HTERT RPE-1 (cell line): Measurements from ENCODE around the gene FUOM.

Source experiments
- in situ Hi-C: fragments of 300-500 bp; cut with MboI; formaldehyde crosslinking; loops from 4 replicates; pipeline ENCODE4 v1.14.3; 2020; ENCODE audit warnings: low sequenced_read_pairs

Gene FUOM

DNA sequence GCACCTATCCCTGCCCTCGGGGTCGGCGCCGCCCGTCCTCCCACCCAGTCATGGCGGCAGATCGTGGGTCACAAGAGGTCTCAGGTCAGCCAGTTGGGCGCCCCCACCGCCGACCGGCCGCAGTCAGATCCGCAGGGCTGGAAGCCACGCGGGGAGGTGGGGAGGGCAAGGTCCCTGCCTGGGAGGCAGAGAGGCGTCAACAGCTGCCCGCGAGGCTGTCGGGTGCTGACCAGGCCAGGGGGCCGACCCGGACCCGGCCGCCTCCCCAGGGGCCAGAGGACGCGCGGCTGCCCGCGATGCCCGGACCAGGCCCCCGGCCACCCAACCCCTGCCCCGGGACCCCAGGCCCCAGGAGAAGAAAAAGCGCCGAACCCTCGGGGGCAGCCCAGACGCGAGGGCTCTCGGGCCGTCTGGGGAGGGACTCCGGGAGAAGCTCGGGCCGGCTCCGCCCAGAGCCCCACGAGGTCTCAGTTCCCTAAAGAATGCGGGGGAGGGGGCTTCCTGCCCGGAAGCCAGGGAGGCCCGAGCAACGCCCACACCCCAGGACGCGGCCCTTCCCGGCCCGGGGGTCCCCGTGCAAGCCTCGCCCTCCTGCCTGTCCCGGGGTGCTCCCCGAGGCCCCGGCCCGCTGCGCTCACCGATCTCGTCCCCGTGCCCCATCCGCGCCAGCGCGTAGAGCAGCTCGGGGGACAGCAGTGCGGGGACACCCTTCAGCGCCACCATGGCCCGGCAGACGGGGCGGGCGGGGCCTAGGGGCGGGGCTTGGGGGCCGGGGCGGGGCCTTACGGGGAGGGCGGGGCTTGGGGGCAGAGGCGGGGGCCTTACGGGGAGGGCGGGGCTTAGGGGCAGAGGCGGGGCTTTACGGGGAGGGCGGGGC, at the start of gene FUOM:
FUOM (minus strand) TSS at position 735 of the 877 bp plus-strand sequence; CDS start at position 723, 12 bp downstream.
- in situ Hi-C loops, result no loop called here

DNA sequence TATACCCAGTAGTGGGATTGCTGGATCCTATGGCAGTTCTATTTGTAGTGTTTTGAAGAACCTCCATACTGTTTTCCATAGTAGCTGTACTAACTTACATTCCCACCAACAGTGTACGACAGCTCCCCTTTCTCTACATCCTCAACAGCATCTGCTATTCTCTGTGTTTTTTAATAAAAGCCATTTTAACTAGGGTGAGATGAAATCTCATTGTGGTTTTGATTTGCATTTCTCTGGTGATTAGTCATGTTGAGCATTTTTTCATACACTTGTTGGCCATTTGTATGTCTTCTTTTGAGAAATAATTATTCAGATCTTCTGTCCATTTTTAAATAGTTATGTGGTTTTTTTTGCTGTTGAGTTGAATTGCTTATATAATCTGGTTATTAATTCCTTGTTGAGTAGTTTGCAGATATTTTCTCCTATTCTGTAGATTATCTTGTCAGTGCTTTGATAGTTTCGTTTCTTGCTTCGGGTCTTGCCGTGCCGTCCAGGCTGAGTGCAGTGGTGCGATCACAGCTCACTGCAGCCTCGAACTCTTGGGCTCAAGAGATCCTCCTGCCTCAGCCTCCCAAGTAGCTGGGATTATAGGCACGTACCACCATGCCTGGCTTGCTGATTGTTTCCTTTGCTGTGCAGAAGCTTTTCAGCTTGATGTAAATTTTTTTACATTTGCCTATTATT, 48.2 kb upstream of the FUOM start:
- in situ Hi-C loops, result no loop called here

DNA sequence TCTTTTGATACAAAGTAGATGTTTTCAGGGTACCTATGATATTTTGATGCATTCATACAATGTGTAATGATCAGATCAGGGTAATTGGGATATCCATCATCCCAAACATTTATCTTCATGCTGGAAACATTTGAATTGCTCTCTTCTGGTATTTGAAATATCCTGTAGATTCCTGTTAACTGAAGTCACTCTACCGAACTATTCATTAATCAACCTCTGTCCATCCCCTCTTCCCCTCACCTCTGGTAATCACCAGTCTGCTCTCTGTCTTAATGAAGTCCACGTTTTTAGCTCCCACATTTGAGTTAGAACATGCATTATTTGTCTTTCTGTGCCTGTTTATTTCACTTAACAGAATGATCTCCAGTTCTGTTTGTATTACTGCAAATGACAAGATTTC, 47.5 kb upstream of the FUOM start:
- in situ Hi-C loops, result no loop called here

GRCh38 chr10:133403784-133404183, 46.0 kb upstream of the FUOM start:
- in situ Hi-C loops, result no loop called here

- in situ Hi-C loops, result no loop called here
These were observed 45.5 kb upstream of the FUOM start for GRCh38 chr10:133403359-133403758.

- in situ Hi-C loops, result no loop called here
These were observed 44.3 kb upstream of the FUOM start for GRCh38 chr10:133401981-133402725.

DNA sequence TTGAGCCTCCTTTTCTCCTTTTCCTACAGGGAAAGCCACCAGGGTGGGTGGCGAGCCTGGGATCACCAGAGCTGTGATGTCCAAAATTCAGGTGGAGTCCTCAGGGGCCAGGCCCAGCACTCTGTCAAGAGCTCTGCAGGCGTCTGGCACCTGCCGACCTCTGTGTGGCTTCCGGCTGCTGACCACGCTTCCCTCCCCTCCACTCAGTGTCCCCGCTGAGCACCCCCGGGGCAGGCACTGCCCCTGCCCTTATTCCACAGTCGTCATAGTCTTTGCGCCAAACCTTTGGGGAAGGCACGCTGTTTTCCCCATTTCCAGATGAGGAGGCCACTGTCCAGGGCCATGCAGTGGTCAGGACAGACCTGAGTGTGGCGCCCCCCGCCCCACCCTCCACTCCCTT, 43.7 kb upstream of the FUOM start:
- in situ Hi-C loops, result no loop called here

DNA sequence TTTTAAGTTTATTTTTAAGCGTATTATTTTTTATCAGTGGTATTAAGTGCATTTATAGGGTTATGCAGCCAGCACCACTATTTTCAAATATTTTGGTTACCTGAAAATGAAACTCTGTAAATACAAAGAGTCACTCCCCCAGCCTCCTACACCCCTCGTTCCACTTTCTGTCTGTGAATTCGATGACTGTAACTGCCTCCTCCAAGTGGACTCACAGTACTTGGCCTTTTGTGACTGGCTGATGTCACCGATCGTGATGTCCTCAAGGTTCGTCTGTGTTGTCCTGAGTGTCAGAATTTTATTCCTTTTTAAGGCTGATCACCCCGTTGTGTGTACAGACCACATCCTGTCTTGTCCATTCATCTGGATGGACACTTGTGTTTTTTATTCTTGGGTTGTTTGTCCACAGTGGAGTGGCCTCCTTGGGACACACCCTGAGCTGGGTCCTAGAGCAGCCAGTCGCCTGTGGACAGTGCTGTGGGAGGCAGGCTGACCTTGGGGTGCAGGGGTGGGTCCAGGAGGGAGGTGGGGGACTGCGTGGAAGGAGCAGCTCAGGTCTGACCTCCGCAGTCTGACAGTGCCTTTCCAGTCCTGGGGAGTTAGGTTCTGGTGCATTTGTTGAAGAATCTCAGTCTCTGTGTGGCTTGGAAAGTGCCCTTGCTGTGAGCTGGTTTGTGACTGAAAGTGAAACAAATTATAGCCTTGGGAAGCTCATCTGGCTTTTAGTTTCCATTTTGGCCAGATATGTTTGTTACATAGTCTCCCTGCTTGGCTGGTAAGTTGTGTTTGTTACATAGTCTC, 43.0 kb upstream of the FUOM start:
- in situ Hi-C loops, result no loop called here

DNA sequence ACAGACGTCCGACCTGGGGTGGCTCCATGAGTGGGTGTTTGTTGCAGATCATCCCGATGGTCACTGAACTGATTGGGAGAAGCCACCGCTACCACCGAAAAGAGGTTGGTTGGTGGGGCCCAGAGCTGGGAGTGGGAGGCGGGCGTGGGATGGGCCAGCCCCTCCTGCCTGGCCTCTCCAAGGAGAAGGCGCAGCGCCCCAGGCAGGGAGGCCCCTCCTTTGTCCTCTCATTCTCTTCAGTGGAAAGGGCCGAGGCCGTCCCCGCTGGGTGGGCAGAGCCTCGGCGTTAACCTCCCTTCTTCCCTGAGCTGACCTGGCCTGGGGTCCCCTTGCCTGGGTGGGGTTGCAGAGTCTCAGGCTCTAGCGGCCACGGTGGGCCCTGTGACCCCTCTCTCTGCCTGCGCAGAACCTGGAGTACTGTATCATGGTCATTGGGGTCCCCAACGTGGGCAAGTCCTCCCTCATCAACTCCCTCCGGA, 41.3 kb upstream of the FUOM start:
- in situ Hi-C loops, result no loop called here

GRCh38 chr10:133397938-133398337, 40.1 kb upstream of the FUOM start:
- in situ Hi-C loops, result no loop called here

DNA sequence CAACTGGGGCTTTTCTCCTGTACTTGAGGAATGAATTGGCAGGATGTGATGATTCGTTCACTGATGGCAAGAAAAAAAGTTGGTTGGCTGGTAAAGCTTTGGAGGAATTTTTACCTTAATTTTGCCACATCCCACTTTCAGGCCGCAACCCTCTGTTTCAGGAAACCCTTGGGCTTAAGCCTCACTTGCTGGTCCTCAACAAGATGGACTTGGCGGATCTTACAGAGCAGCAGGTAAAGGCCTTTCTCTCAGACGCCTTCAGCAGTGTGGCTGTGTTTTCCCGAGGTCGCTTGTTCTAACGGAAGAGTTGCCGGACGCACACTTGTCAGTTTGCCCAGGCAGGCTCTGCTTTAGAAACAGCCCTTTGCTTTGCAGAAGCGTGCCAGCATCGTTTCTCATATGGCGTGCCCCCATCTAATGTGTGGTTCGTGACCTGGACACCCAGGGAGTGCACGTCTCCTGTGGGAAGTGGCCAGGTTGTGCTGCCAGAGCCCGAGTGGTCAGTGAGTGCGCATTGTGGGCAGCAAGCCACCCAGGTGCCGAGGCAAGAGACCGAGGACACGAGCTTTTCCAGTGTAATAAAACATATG, 38.3 kb upstream of the FUOM start:
- in situ Hi-C loops, result no loop called here

GRCh38 chr10:133394801-133395221, 37.0 kb upstream of the FUOM start:
- in situ Hi-C loops, result no loop called here

DNA sequence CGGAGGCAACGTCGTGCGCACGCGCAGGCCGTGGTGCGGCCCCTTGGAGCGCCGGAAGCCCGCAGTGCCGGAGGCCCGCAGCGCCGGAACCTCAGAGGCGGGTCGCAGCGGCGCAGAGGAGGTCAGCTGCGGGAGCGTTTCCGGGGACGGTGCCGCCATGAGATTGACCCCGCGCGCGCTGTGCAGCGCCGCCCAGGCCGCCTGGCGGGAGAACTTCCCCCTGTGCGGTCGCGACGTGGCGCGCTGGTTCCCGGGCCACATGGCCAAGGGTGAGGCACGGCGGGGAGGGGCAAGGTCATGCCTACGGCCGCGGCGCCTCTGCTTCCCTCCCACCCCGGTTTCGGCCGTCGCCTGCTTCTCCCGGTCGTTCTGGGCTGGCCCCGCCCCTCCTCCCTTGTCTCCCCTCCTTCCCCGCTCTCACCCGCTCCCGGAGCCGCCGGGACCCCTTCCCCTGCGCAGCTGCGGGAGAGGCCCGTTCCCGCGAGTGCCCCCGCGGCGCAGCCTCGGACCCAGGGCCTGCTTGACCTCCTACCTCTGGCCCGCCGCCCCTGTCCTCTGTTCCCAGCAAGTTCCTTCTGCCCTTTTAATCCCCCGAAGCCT, 36.3 kb upstream of the FUOM start, which contains the start of gene MTG1:
MTG1 (plus strand) TSS at position 94 of the 600 bp plus-strand sequence; CDS start at position 158, 64 bp downstream.
- in situ Hi-C loops, result no loop called here

DNA sequence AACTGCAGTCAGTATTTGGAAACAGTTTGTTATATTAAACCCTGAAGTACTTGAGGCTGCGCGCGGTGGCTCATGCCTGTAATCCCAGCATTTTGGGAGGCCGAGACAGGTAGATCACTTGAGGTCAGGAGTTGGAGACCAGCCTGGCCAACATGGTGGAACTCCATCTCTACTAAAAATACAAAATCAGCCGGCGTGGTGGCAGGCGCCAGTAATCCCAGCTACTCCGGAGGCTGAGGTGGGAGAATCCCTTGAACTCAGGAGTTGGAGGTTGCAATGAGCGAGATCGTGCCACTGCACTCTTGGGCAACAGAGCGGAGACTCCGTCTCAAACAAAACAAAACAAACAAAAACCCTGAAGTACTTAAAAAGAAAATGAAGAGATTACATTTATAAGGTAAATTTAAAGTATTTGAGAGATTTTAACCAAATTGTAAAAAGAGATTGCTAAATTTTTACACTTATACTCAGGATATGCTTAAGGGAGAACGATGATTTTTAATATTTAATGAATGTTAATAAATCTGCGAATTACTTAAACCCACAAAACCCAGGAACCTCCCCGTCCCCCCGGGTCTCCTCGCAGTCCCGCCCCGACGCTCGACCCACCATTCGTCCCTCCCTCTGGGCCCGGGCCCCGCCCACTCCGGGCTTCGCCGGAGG, 35.7 kb upstream of the FUOM start:
- in situ Hi-C loops, result no loop called here

- in situ Hi-C loops, result no loop called here
These were observed 34.1 kb upstream of the FUOM start for GRCh38 chr10:133391761-133392518.

DNA sequence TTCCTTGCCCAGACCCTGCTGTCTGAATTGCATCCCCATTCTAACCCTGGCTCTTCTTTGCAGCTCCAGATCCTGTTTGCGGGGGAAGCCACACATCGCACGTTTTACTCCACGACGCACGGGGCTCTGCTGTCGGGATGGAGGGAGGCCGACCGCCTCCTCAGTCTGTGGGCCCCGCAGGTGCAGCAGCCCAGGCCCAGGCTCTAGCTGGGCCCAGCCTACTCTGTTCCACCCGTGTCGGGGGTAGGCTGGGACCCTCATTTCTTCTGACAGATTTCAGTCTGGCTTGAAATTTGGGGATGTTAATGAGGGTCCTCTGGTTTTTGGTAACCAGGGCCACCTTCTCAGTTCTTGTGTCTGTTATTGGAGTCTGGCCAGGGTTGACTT, 33.4 kb upstream of the FUOM start:
- in situ Hi-C loops, result no loop called here

DNA sequence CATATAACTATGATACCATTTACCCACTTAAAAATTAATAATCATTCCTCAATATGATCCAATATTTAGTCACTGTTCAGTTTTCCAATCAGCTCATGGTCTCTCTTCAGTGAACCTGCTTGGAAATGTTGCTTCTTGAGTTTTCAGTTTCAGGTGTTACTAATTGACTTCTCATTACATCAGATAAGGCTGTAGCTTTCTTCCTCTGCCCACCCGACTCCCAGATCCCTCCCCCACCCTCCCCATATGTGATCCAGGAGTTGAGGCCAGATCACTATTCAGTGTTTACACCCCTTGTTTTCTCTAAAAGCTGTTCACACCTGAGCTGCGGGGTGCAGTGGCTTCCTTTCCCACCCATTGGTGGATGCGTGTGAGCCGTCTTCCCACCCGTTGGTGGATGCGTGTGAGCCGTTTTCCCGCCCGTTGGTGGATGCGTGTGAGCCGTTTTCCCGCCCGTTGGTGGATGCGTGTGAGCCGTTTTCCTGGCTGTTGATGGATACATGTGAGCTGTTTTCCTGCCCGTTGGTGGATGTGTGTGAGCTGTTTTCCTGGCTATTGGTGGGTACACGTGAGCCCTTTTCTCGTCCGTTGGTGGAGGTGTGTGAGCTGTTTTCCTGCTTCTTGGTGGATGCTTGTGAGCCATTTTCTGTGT, 32.9 kb upstream of the FUOM start:
- in situ Hi-C loops, result no loop called here
